ENCODE data around the gene TUBGCP6.

TUBGCP6 gene

DNA sequence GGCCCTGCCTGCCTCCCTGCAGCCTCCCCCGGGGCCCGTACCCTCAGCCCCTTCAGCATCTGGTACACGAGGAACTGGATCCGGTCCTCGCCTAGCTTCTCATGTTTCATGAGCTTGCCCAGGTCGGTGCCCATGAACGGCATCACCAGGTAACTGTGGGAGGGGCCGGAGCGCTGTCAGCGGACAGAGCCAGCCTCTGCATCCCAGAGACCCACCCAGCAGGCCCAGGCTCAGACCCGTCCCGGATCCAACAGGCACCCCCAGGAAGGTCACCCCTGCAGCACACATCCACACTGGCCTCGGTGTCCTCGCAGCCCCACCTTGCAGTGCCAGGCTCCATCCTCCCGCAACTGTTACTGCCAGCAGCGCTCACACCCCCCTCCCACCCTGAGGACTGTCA, 12.2 kb upstream of the TUBGCP6 start:
- Histone ChIP-seq H4K20me1 (ENCODE audit: control insufficient read depth, insufficient read depth, low read depth, low read length) (no peaks in the 10 kb centered on the region), H3K27ac (ENCODE audit: low read depth, low read length) (no peak overlapping the region), H3K79me2 (ENCODE audit: control insufficient read depth, low read length) (peaks cover 30% of the 10 kb centered on the region), H3K4me2 (ENCODE audit: low read length) (no peak overlapping the region), H3K27me3 (ENCODE audit: control insufficient read depth, low read length) (no peaks in the 10 kb centered on the region), H3K4me1 (ENCODE audit: control insufficient read depth, low read length) (peaks cover 15% of the 10 kb centered on the region), H3K9me3 (ENCODE audit: control insufficient read depth, insufficient read depth, low read length) (no peaks in the 10 kb centered on the region), H3K4me3 (ENCODE audit: low read length) (no peak overlapping the region), H3F3A (ENCODE audit: control insufficient read depth, insufficient read depth) (peaks cover 4% of the 10 kb centered on the region), H3K9me2 (replicated peaks; ENCODE audit: control insufficient read depth, low read length) (no peaks in the 10 kb centered on the region), H3K36me3 (ENCODE audit: control insufficient read depth, low read length) (peaks cover 48% of the 10 kb centered on the region)
- TF ChIP-seq, protein P1, sequence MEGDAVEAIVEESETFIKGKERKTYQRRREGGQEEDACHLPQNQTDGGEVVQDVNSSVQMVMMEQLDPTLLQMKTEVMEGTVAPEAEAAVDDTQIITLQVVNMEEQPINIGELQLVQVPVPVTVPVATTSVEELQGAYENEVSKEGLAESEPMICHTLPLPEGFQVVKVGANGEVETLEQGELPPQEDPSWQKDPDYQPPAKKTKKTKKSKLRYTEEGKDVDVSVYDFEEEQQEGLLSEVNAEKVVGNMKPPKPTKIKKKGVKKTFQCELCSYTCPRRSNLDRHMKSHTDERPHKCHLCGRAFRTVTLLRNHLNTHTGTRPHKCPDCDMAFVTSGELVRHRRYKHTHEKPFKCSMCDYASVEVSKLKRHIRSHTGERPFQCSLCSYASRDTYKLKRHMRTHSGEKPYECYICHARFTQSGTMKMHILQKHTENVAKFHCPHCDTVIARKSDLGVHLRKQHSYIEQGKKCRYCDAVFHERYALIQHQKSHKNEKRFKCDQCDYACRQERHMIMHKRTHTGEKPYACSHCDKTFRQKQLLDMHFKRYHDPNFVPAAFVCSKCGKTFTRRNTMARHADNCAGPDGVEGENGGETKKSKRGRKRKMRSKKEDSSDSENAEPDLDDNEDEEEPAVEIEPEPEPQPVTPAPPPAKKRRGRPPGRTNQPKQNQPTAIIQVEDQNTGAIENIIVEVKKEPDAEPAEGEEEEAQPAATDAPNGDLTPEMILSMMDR (IDR thresholded peaks at IDR 0.05; ENCODE audit: low read depth, low read length, poor library complexity, severe bottlenecking), result no peak
- TF ChIP-seq EZH2phosphoT487 (IDR thresholded peaks at IDR 0.05; ENCODE audit: borderline replicate concordance, low read length), result no peak

DNA sequence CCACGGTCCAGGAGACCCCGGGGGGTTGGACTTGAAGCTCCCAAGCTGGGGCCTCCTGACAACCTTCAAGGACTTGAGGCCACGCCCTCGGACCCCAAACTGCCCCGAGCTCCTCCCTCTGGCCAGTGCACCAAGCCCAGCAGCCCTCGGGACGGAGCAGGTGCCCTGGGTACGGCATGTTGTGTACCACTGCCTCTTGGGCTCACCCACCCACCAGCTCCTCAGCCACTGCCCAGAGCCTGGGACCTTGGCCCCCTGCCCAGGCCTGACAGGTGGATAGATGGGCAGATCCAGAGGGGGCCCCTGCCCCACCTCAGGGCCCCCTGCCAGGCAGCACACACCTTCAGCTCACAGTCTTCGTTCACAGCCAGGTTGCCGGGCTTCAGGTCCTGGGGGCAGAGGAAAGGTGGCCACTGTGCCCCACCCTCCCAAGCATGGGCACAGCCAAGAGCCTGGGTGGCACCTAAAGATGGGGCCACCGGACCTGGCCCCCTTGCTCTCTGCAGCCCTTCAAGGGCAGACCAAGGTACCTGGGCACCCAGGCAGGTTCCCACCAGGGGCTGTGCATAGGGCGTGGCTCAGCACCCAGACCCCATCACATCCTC, 11.5 kb upstream of the TUBGCP6 start:
- Histone ChIP-seq H3F3A (ENCODE audit: control insufficient read depth, insufficient read depth) (peaks cover 7% of the 10 kb centered on the region), H4K20me1 (ENCODE audit: control insufficient read depth, insufficient read depth, low read depth, low read length) (no peaks in the 10 kb centered on the region), H3K4me1 (ENCODE audit: control insufficient read depth, low read length) (peaks cover 18% of the 10 kb centered on the region), H3K27ac (ENCODE audit: low read depth, low read length) (no peak overlapping the region), H3K9me3 (ENCODE audit: control insufficient read depth, insufficient read depth, low read length) (no peaks in the 10 kb centered on the region), H3K4me2 (ENCODE audit: low read length) (no peak overlapping the region), H3K27me3 (ENCODE audit: control insufficient read depth, low read length) (no peaks in the 10 kb centered on the region), H3K4me3 (ENCODE audit: low read length) (no peak overlapping the region), H3K79me2 (ENCODE audit: control insufficient read depth, low read length) (peaks cover 27% of the 10 kb centered on the region), H3K36me3 (ENCODE audit: control insufficient read depth, low read length) (peaks cover 48% of the 10 kb centered on the region), H3K9me2 (replicated peaks; ENCODE audit: control insufficient read depth, low read length) (no peaks in the 10 kb centered on the region)
- no peak for TF ChIP-seq EZH2phosphoT487 (IDR thresholded peaks at IDR 0.05; ENCODE audit: borderline replicate concordance, low read length)
- TF ChIP-seq, protein P1 (IDR thresholded peaks at IDR 0.05; ENCODE audit: low read depth, low read length, poor library complexity, severe bottlenecking), result no peak

- Histone ChIP-seq H3K79me2 (ENCODE audit: control insufficient read depth, low read length) (peaks cover 25% of the 10 kb centered on the region), H3K4me2 (ENCODE audit: low read length) (no peak overlapping the region), H3K27ac (ENCODE audit: low read depth, low read length) (no peak overlapping the region), H3F3A (ENCODE audit: control insufficient read depth, insufficient read depth) (peaks cover 7% of the 10 kb centered on the region), H3K4me1 (ENCODE audit: control insufficient read depth, low read length) (peaks cover 19% of the 10 kb centered on the region), H4K20me1 (ENCODE audit: control insufficient read depth, insufficient read depth, low read depth, low read length) (no peaks in the 10 kb centered on the region), H3K9me2 (replicated peaks; ENCODE audit: control insufficient read depth, low read length) (no peaks in the 10 kb centered on the region), H3K4me3 (ENCODE audit: low read length) (no peak overlapping the region), H3K27me3 (ENCODE audit: control insufficient read depth, low read length) (no peaks in the 10 kb centered on the region), H3K9me3 (ENCODE audit: control insufficient read depth, insufficient read depth, low read length) (no peaks in the 10 kb centered on the region), H3K36me3 (ENCODE audit: control insufficient read depth, low read length) (peaks cover 48% of the 10 kb centered on the region)
- no peak for TF ChIP-seq EZH2phosphoT487 (IDR thresholded peaks at IDR 0.05; ENCODE audit: borderline replicate concordance, low read length)
- TF ChIP-seq, protein P1 (IDR thresholded peaks at IDR 0.05; ENCODE audit: low read depth, low read length, poor library complexity, severe bottlenecking), result no peak
Observed at GRCh38 chr22:50255607-50256006, 10.8 kb upstream of the TUBGCP6 start.
